Endothelial cell of umbilical vein (primary cell): ENCODE data around the gene DAAM1. TPM values are rescaled to one million over a fixed set of nuclear protein-coding genes. Genes with fewer than 3 reads are reported as not detected.

Experiments
- BruUV-seq: library from RNA; stranded (reverse); fragments of 400-500 nt; replicated peaks from 2 replicates; lab custom pipeline; 2021; lab: Mats Ljungman, UMichigan
- CTCF ChIA-PET: fragments of 300-600, 350-600 bp; sonication (Branson Sonifier 250); formaldehyde crosslinking; loops from one replicate; lab custom pipeline; 2021; ENCODE audit warnings: antibody characterized with exemption, inconsistent platforms; lab: Charles Lee
- POLR2A ChIA-PET: fragments of 300-600, 350-600 bp; sonication (Branson Sonifier 250); formaldehyde crosslinking; loops from one replicate; lab custom pipeline; 2021; ENCODE audit warnings: antibody characterized with exemption, inconsistent platforms; lab: Charles Lee
- DNase-seq: peaks from one replicate; pipeline ENCODE4 v3.0.0-alpha.2; 2011; ENCODE audit warnings: low read depth, low spot score
- FAIRE-seq: peaks from 2 replicates; lab custom pipeline; 2011; peaks lifted over from hg19 to GRCh38; lab: Jason Lieb, UNC
- H2AFZ ChIP-seq: 2 replicates; pipeline ENCODE4 v1.6.0; 2012; ENCODE audit warnings: low read depth, low read length, control low read depth, inconsistent platforms
- H3K27ac ChIP-seq: 2 replicates; pipeline ENCODE4 v1.5.1; 2011; ENCODE audit warnings: low read depth, mild to moderate bottlenecking, control low read depth, low read length, moderate library complexity; ENCODE audit not compliant: insufficient read depth
- H3K27me3 ChIP-seq, 2 experiments: 2 replicates each; pipeline versions ENCODE4 v1.6.0 to v1.6.1; 2011; ENCODE audit warnings: low read length in 2 of 2, mixed read lengths in 1 of 2; ENCODE audit not compliant: control insufficient read depth in 2 of 2, insufficient read depth in 2 of 2
- H3K36me3 ChIP-seq, 2 experiments: 2 replicates in 1 of 2; 3 replicates in 1 of 2; pipeline ENCODE4 v1.5.1; 2011; ENCODE audit warnings: low read length in 2 of 2, mild to moderate bottlenecking in 1 of 2, moderate library complexity in 1 of 2; ENCODE audit not compliant: control insufficient read depth in 2 of 2, insufficient read depth in 2 of 2; ENCODE audit errors: extremely low read depth in 1 of 2
- H3K4me1 ChIP-seq: 3 replicates; pipeline ENCODE4 v1.5.1; 2011; ENCODE audit warnings: mild to moderate bottlenecking, low read length; ENCODE audit not compliant: control insufficient read depth, insufficient read depth; ENCODE audit errors: extremely low read depth
- H3K4me2 ChIP-seq: 2 replicates; pipeline ENCODE4 v1.6.1; 2011; ENCODE audit warnings: low read length, control low read depth, mixed read lengths; ENCODE audit not compliant: insufficient read depth
- H3K4me3 ChIP-seq, 3 experiments: fragments of 200-600 bp in 1 of 3; sonication (generic), shearing (Covaris generic) in 1 of 3; replicated peaks in 1 of 3; 2 replicates each; pipeline ENCODE4 v1.5.1; 2011 to 2016; ENCODE audit warnings: control low read depth in 3 of 3, low read length in 3 of 3, mild to moderate bottlenecking in 2 of 3, inconsistent platforms in 1 of 3, low read depth in 1 of 3, moderate library complexity in 1 of 3; ENCODE audit not compliant: insufficient read depth in 1 of 3
- H3K79me2 ChIP-seq: 2 replicates; pipeline ENCODE4 v1.6.0; 2012; ENCODE audit warnings: low read length, inconsistent platforms; ENCODE audit not compliant: control insufficient read depth, insufficient read depth
- H3K9ac ChIP-seq: replicated peaks from 2 replicates; pipeline ENCODE3; 2011; ENCODE audit warnings: low read length, control low read depth; ENCODE audit not compliant: insufficient read depth; ENCODE audit errors: extremely low read depth
- H3K9me1 ChIP-seq: replicated peaks from 3 replicates; pipeline ENCODE4 v1.6.0; 2011; ENCODE audit warnings: mild to moderate bottlenecking, low read length; ENCODE audit not compliant: control insufficient read depth, insufficient read depth; ENCODE audit errors: extremely low read depth
- H3K9me3 ChIP-seq: replicated peaks from 2 replicates; pipeline ENCODE4 v1.5.1; 2012; ENCODE audit warnings: low read length, inconsistent platforms; ENCODE audit not compliant: control insufficient read depth, insufficient read depth
- H4K20me1 ChIP-seq: replicated peaks from 2 replicates; pipeline ENCODE3; 2011; ENCODE audit warnings: mild to moderate bottlenecking, low read length; ENCODE audit not compliant: control insufficient read depth, insufficient read depth; ENCODE audit errors: extremely low read depth
- CTCF ChIP-seq, 2 donors: IDR thresholded peaks; 1 replicate in 1 of 2; 2 replicates in 1 of 2; pipeline ENCODE4 v1.5.1; 2011; ENCODE audit warnings: low read length in 2 of 2, mild to moderate bottlenecking in 2 of 2, moderate library complexity in 2 of 2, control low read depth in 1 of 2, inconsistent platforms in 1 of 2, low read depth in 1 of 2; ENCODE audit not compliant: insufficient read depth in 1 of 2; ENCODE audit errors: extremely low read depth in 1 of 2
- EZH2 ChIP-seq: IDR thresholded peaks from 2 replicates; pipeline ENCODE4 v1.6.1; 2012; ENCODE audit warnings: borderline replicate concordance, low read depth, mild to moderate bottlenecking, moderate library complexity, low read length, inconsistent platforms; ENCODE audit not compliant: severe bottlenecking
- FOS ChIP-seq: IDR thresholded peaks from 2 replicates; pipeline ENCODE4 v1.6.1; 2011; ENCODE audit warnings: mild to moderate bottlenecking, low read length, moderate library complexity, borderline replicate concordance; ENCODE audit not compliant: insufficient read depth
- GATA2 ChIP-seq: IDR thresholded peaks from 2 replicates; pipeline ENCODE4 v1.7.0; 2011; ENCODE audit warnings: low read depth, mild to moderate bottlenecking, moderate library complexity, mixed read lengths, low read length; ENCODE audit not compliant: insufficient read length, insufficient read depth
- JUN ChIP-seq: IDR thresholded peaks from 2 replicates; pipeline ENCODE4 v1.6.1; 2011; ENCODE audit warnings: borderline replicate concordance, low read depth; ENCODE audit not compliant: insufficient read length, insufficient read depth
- POLR2A ChIP-seq: IDR thresholded peaks from 2 replicates; pipeline ENCODE4 v1.6.1; 2012; ENCODE audit warnings: low read depth, mild to moderate bottlenecking, control low read depth, low read length
- dilution Hi-C: fragments of 300-500 bp; cut with MboI; formaldehyde crosslinking; loops from one replicate; pipeline ENCODE4 v1.15.0; 2019; ENCODE audit warnings: low sequenced_read_pairs; ENCODE audit not compliant: extremely low pct_ligation_motif_present
- intact Hi-C: fragments of 100-400 bp; cut with micrococcal nuclease; formaldehyde crosslinking; loops from one replicate; pipeline ENCODE4 v1.10.0; 2022
- polyA plus RNA-seq, 4 experiments: library from polyadenylated mRNA; depleted of rRNA in 3 of 4; stranded (reverse) in 3 of 4; unstranded in 1 of 4; fragments of >200 nt; gene quantifications; 2 replicates each; pipeline versions ENCODE4 v1.2.1 to v1.2.3, GENCODE V29; 2011 to 2012; ENCODE audit warnings: missing spikeins in 1 of 4
- total RNA-seq: library from RNA; stranded (reverse); gene quantifications from 2 replicates; pipeline ENCODE4 v1.2.3, GENCODE V29; 2021

The DAAM1 gene
- total and polyA plus RNA-seq, 2 donors (not counting 3 experiments of a cell fraction or from before 2014, with no cell fraction given), result 10.2 to 25.3 TPM

DNA sequence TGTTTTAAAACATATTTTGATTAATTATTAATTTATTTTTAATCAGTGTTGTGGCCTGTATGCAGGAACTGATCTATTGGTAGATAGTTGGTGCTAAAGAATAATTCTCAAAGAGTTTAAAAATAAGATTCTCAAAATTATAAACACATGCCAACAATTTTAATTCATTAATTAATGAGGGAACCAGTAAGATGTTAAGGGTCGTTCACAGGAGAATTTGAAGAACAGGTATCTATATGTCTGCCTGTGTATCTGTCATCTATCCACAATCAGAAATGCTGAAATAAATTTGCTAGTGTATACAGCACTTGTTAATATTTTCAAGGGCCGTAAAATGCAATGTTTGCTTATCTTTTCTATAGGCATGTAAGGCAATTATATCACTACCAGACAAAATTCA is 18.4 kb downstream of the DAAM1 start:
- CTCF ChIA-PET, result no interaction called here
- H3K9me3 ChIP-seq, result no peaks in the 10 kb centered on the region

More for the DNA sequence above, 18.4 kb downstream of the DAAM1 start:
- no TSS peak for BruUV-seq
- H4K20me1 ChIP-seq, result peaks cover 2% of the 10 kb centered on the region
- TF ChIP-seq CTCF (IDR thresholded peaks at IDR 0.05; ENCODE audit: extremely low read depth in 1 of 2, insufficient read depth in 1 of 2, low read depth in 1 of 2, low read length in 2 of 2) (no peak), FOS (no peak), EZH2 (no peak), POLR2A (no peak), GATA2 (no peak), JUN (no peak)
- no peak overlapping the region for H3K9ac ChIP-seq
- intact Hi-C loops (no loop called here), dilution Hi-C loops (no loop called here)
- peaks cover 24% of the 10 kb centered on the region for H3K79me2 ChIP-seq
- no peak overlapping the region for H3K4me2 ChIP-seq
- DNase-seq, result no peak
- FAIRE-seq, result no peak
- H3K9me1 ChIP-seq, result no peaks in the 10 kb centered on the region
- no peaks in the 10 kb centered on the region for H3K36me3 ChIP-seq
- no peak overlapping the region for H3K27ac ChIP-seq
- POLR2A ChIA-PET, result no interaction called here
- no peak overlapping the region for H2AFZ ChIP-seq
- H3K27me3 ChIP-seq, result no peaks in the 10 kb centered on the region
- no peak overlapping the region for H3K4me3 ChIP-seq
- H3K4me1 ChIP-seq, result no peaks in the 10 kb centered on the region
